GDM1 (cell line): ENCODE data around the gene ALCAM.
"Not testable (repeated sequence)": the region's sequence is repeated elsewhere in the genome, so short reads cannot be mapped to it uniquely, and the experiment has no call there.

Experiments used
- DNase-seq: peaks from one replicate; lab custom pipeline; 2025; lab: John Stamatoyannopoulos, UW

Gene ALCAM

DNA sequence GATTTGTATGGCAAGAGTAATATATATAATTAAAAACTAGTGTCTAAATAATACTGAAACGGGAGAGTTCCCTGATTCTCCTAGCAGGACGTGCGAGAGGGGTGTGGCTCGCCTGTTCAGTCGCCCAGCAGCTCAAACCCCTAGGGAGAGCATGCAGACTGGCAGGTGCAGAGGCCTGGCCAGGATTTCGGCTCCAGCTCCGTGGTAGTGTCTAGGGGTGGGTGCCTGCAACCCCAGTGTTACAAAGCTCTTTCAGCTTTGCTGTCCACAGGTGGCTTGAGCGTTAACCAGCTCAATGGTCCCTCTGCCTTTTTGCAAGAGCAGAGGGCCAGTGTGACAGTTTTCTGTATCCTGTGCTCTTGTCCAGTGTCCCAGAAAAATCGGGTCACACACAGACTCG, 226.6 kb downstream of the ALCAM start:
- no peak for DNase-seq

DNA sequence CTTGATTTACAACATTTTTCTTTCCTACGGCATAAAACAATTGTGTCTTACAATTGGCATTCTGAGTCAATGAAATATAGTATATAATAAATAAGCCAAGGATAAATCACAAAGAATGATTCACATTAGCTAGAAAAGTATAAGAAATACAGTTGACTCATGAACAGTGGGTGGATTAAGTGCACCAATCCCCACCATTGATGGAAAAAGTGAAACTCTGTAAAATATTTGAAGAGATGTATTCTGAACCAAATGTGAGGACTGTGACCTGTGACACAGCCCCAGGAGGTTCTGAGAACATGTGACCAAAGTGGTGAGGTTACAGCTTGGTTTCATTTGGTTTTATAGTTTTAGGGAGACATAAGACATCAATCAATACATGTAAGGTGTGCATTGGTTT, 227.5 kb downstream of the ALCAM start:
- no peak for DNase-seq

DNA sequence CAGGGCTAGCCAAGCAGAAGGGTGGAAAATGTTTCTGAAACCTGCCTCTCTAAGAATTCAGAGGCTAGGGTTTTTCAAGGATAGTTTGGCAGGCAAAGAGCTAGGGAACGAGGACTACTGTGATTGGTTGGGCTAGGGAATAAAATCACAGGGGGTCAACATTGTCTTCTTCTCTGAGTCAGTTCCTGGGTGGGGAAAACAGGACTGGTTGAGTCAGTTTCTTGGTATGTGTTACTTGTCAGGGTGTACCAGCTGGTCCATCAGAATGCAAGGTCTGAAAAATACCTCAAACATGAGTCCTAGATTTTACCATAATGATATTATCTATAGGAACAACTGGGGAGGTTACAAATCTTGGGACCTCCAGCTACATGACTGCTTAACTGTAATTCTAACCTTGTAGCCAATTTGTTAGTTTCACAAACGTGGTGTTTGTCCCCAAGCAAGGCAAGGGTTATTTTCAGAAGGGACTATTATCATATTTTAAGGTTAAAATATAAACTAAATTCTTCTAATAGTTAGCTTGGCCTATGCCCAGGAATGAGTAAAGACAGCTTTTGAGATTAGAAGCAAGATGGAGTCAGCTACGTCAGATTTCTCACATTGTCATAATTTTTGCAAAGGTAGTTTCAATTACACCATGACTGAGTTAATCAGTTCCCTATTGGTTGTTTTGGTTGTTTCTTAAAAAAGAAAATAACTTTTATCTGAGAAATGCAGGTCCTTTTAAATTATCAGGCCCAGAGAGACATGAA, 231.5 kb downstream of the ALCAM start:
- DNase-seq: no peak

DNA sequence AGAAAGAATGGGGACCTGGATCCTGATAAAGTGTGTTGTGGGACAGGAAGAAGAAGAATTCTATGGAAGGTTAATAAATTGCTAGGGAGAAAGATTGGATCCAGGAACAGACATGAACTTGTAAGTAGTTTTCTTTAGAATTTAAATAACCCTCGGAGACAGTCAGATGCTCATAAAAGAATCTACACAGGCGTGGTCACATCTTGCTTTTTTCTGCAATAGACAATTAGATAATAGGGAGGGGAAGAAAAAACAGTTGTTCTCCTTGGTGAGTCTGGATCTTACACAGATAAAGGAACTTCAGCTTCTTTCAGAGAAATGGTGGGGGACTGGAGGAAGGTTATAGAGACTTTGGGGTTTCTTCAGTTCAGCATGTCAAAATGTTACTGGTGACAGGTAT, 232.6 kb downstream of the ALCAM start:
- DNase-seq: no peak

DNA sequence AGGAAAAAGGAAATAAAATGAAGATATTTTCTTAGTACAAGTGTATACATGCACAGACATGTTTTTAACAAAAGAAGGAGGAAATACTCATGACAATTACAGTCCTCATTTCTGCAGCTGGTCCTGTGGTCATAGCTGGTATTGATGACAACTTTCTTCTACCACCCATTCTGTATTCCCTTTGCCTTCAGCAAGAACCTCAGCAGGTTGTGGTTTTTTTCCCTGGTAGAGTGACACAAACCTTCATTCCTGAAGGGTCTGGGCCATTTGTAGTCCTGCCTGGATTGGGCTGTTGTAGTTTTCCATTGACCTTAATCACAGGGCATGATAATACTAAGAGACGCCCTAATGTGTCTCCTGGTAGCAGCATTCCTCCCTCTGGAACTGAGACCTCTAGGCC, 235.0 kb downstream of the ALCAM start:
- DNase-seq: not testable (repeated sequence)

DNA sequence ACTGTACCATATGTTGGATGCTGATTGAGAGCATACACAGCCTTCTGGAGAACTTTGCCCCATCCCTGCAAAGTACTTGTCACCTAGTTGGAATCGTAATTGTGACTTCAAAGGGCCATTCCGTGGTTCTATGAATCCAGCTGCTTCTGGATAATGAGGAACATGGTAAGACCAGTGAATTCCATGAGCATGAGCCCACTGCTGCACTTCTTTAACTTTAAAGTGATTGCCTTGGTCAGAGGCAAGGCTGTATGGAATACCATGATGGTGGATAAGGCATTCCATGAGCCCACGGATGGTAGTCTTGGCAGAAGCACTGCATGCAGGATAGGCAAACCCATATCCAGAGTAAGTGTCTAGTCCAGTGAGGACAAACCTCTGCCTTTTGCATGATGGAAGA, 235.6 kb downstream of the ALCAM start:
- DNase-seq: not testable (repeated sequence)

DNA sequence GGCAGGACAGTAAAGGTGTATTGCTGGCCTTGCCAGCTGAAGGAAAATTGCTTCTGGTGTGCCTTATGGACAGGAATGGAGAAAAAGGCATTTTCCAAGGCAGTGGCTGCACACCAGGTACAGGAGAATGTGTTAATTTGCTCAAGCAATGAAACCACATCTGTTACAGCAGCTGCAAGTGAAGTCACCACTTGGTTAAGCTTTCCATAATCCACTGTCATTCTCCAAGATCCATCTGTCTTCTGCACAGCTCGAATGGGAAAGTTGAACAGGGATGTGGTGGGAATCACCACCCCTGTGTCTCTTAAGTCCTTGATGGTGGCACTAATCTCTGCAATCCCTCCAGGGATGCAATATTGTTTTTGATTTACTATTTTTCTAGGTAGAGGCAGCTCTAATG, 236.8 kb downstream of the ALCAM start:
- not testable (repeated sequence) for DNase-seq

DNA sequence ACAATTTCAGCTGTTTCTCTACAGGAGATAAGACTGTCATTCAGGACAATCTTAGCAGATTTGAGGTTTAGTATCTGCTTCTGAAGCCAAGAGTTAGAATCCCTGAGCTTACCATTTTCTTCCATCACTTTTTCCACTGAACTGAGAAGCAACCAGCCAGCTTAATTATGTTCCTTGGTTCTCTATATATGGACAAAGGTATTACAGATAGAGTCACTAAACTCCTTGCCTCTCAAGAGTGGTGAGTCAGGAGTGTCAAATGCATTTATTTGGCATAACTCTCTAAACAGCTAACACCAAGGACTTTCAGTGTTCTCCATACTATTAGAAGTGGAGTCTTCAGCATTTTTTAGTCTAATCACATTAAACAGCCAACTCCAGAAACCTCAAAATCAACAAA, 239.3 kb downstream of the ALCAM start:
- no peak for DNase-seq

DNA sequence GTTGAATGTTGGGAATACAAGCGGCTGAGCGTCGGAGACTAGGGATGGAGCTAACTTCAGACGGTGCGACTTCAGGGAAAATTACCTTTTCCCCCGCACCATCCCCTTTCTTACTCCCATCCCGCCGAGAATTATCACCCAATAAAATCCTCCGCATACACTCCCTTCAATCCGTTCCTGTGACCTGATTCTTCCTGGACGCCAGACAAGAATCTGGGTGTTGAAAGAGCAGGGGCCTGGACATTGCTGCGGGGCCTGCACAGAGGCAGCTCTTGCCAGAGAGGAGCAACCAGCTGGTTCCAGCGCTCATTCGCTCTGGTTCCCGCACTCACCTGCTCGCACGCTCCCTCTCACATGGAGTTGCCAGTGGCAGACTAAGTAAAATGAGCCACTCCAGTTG, 241.9 kb downstream of the ALCAM start:
- DNase-seq: no peak

DNA sequence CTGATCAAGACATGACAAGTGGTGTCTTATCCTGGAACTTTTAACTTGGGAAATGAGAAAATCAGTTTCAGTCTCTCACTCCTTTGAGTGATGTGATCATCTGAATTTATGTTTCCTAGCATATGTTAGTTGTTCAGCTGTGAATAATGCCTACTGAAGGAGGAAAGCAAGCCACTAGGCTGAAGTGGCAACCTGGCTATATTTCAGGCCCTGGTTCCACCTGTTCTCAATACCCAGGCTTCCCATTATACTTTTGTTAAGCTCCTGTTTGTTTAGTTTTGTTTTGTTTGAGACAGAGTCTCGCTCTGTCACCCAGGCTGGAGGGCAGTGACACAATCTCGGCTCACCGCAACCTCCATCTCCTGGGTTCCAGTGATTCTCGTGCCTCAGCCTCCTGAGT, 243.8 kb downstream of the ALCAM start:
- no peak for DNase-seq

DNA sequence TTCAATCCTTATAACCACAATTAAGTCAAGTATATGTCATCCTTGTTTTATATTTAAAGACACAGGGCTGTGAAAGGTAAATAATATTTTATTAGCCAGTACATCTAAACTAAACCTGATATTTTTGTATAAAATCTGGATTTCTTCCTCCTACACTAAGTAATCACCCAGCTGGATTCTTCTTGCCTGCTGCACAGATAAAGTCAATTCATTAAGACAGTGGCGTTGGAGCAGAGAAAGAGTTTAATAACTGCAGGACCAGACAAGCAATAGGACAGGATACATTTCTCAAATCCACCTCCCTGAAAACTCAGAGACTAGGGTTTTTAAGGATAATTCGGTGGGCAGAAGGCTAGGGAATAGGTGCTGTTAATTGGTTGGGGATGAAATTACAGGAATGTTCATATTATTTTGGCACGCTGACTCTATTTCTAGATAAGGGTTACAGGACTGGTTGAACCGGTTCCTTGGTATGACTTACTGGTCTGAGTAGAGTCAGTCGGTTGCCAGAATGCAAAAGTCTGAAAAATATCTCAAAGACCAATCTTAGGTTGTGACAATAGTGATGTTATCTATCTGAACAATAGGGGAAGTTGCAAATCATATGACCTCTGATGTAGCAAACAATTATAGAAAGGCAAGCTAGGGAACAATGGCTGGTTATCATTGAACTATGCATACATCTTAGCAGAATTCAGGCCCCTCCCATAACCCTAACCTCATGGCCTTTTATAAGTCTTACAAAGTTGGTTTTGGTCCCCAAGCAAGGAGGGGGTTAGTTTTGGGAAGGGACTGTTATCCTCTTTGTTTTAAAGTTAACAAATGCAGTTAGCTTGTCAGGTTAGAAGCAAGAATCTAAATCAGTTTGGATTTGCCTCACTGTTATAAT, 244.8 kb downstream of the ALCAM start:
- DNase-seq: no peak

DNA sequence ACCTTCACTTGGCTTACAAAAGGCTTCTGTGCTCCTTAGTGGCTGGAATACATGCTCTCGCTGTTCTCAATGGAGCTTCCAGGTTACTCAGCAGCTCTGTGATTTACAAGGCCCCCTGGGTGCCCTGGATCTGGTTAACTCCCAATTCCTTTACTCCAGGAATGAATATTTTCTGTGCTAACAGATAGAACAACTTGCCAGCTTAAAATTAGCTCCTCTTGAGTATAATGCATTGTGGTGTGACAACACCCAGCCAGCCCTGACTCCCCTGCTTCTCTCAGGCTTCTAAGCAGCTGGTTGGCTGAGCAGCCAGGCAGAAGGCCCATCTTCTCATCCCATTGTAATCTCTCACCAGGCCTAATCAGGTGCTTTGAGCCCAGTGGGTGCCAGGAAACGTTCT, 246.4 kb downstream of the ALCAM start:
- no peak for DNase-seq

DNA sequence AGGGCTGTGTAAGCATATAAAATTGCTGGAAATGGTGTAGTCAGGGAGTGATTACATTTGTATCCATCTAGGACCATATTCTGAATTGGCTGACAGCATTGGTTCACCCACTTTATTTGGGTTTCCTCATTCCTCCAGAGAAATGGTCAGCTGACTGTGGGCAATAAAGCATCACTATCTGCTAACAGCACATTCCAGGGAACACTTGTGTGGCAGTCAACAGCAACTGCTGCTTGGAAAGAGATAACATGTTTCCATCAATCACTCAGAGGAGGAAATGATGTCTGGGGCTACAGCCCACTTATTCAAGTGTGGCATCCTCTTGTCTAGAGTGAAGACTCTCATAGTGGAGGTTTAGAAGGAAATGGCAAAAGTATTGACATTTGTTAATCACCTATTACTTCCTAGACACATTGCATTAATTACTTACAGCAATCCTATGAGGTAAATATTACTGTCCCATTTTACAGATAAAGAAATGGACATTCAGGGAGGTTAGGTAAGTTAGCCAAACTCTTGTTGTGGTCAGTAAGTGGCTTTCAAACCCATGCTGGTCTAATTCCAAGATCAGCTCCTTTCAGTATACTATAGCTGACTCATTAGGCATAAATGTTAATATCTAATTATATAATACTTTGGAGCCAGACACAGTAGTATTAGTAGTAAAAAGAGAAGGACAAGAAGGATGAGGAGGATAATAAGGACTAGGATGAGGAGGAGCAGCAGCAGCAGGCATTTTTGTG, 247.8 kb downstream of the ALCAM start:
- no peak for DNase-seq

DNA sequence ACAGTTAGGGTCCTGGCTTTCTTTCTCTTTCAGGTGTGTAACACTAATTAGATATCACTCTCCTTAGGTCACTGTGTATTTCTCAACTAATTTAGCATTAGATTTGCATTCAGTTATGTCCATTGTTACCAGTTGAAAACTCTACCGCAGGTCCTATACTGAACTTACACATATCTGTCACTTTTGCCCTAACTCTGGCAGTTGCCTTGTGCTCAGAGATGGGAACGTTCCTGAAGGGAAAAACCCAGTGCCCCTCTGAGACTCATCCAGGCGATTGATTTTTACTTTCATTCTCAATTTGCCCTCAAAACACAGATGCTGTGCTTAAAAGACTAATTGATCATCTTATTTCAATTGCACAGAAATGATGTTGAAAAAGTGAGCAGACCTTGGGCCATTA, 249.1 kb downstream of the ALCAM start:
- no peak for DNase-seq

DNA sequence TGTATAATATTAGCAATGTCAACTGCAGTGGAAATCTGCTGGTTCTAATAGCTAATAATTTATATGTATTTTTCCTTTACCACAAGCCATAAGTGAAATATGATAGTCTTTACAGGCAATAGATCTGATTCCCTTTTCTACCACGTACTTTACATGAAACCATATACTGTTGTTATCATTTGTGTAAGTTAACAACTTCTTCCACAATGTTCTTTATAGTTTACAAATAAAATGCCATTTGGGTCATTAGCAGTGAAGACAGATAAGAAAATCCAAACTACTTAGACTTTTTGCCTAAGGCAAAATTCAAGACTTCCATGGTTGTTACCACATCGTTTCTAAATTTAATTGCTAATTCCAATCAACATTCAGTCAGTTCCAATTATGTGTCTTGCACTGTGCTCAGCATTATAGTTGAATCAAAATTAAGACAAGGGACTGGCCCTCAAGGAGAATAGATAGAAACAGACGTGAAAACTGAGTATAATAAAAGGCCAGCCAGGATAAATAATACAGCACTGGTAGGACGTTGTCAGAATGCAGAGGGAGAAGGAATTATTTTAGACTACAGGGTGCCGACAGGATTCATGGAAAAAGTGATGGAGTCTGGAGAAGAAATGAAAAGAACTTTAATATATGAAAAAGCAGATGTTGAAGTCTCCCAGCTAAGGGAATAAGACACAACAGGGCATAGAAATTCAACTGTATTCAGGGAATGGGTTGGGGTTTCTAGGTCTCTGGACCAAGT, 249.8 kb downstream of the ALCAM start:
- no peak for DNase-seq

DNA sequence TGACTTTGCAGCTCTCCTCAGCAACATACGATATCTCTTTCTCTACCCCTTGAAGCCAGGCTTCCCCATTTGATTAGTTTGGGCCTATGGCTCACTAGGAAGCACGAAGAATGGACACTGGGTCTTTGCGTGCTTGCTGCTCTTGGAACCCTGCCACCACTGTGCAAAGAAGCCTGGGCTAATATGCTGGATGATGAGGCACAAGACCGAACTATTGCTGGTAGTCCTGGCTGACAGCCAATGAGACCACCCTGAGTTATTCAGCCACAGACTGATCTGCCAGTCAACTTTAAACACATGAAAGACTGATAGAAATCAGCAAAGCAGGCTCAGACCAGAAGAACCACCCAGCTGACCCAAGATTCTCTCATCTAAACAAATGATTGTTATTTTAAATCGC, 251.8 kb downstream of the ALCAM start:
- no peak for DNase-seq

DNA sequence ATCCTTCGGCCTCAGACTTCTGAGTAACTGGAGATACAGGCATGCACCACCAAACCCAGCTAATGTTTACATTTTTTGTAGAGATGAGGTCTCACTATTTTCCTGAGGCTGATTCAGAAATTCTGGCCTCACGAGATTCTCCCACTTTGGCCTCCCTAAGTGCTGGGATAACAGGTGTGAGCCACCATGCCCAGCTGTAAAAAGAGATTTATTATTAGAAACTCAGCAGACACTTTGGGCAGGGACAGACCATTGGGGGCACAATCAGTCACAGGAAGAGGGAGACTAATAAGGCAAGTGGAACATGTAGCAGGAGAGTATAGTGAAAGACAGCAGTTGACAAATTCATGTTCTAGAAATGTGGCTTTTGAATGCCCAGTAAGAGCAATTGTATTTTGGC, 252.9 kb downstream of the ALCAM start:
- no peak for DNase-seq

DNA sequence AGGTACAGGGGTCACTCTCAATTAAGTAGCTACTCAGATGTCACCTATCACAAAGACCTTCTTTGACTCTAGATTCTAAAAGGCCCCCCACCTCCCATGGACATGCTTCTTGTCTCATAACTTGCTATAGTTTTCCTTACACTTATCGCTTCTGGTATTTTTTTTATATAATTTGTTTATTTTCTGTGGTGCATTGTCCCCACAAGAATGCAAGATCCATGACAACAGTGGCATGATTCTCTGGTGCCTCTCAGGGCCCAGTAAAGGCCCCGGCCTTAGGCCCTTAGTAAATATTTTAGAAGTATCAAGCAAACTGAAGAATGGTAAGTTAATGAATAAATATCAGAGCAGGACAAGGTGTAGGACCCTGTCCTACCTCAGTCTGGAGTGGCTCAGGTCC, 253.5 kb downstream of the ALCAM start:
- DNase-seq: no peak

DNA sequence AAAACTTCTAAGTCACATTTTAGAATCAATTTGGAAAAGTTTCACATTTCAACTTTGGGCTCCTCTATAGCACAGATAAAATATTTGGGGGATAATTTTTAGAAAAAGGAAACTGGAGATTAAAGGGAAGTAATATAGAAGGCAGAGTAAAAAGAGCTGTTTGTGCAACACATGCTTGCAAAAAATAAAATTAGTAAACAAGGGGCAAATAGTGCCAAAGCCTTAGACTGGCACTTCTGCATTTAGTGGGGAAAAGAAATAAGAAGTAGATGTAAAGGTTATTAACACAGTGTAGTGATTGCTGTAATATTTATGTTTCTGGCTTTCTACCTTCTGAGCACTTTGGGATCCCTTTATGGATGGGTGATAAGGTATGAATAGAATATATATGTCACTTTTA, 255.5 kb downstream of the ALCAM start:
- no peak for DNase-seq
